OCI-LY7 (cell line): ENCODE results near the gene COL16A1. TPM values are rescaled to one million over a fixed set of nuclear protein-coding genes. Genes with fewer than 3 reads are reported as not detected.

Experiments used
- BruUV-seq: library from RNA; stranded (reverse); fragments of 400-500 nt; replicated peaks from 2 replicates; lab custom pipeline; 2021; lab: Mats Ljungman, UMichigan
- CTCF ChIA-PET: fragments of 300-600 bp; sonication (Branson Sonifier 250); formaldehyde crosslinking; loops from one replicate; lab custom pipeline; 2022; ENCODE audit warnings: antibody characterized with exemption; ENCODE audit not compliant: unreplicated experiment; lab: Charles Lee
- POLR2A ChIA-PET: fragments of 300-600 bp; sonication (Branson Sonifier 250); formaldehyde crosslinking; loops from one replicate; lab custom pipeline; 2022; ENCODE audit warnings: antibody characterized with exemption; lab: Charles Lee
- DNase-seq: peaks from one replicate; pipeline ENCODE4 v3.0.0-alpha.2; 2015; ENCODE audit warnings: low spot score
- H2AFZ ChIP-seq: fragments of 200-600 bp; sonication (generic), shearing (Covaris generic); 2 replicates; pipeline ENCODE4 v1.6.1; 2014; ENCODE audit warnings: mild to moderate bottlenecking, antibody characterized with exemption, low read length, moderate library complexity
- H3K27ac ChIP-seq: fragments of 200-600 bp; sonication (generic); 2 replicates; pipeline ENCODE4 v1.5.1; 2014; ENCODE audit warnings: mixed run types, low read depth, mild to moderate bottlenecking, moderate library complexity, low read length, inconsistent platforms; ENCODE audit not compliant: poor library complexity, severe bottlenecking
- H3K36me3 ChIP-seq: fragments of 200-600 bp; sonication (generic); 2 replicates; pipeline ENCODE4 v1.6.1; 2014; ENCODE audit warnings: mild to moderate bottlenecking, antibody characterized with exemption, low read length, moderate library complexity, mixed read lengths; ENCODE audit not compliant: insufficient read depth
- H3K4me1 ChIP-seq: fragments of 200-600 bp; sonication (generic); 2 replicates; pipeline ENCODE4 v1.5.1; 2014; ENCODE audit warnings: mild to moderate bottlenecking, low read length; ENCODE audit not compliant: insufficient read depth, poor library complexity, severe bottlenecking
- H3K4me2 ChIP-seq: fragments of 200-600 bp; sonication (generic); 2 replicates; pipeline ENCODE4 v1.6.1; 2014; ENCODE audit warnings: mild to moderate bottlenecking, low read length
- H3K4me3 ChIP-seq: fragments of 200-600 bp; sonication (generic); 2 replicates; pipeline ENCODE4 v1.5.1; 2014; ENCODE audit warnings: mild to moderate bottlenecking, low read depth, low read length; ENCODE audit not compliant: poor library complexity, severe bottlenecking
- H3K79me2 ChIP-seq: fragments of 200-600 bp; sonication (generic); 2 replicates; pipeline ENCODE4 v1.6.1; 2016; ENCODE audit warnings: low read depth, mild to moderate bottlenecking, low read length, moderate library complexity, mixed read lengths; ENCODE audit not compliant: insufficient read depth
- H3K9me2 ChIP-seq: fragments of 200-600 bp; sonication (generic); 2 replicates; pipeline ENCODE4 v1.6.1; 2016; ENCODE audit warnings: mild to moderate bottlenecking, low read length, mixed read lengths; ENCODE audit not compliant: insufficient read depth
- H3K9me3 ChIP-seq: fragments of 200-600 bp; sonication (generic); 2 replicates; pipeline ENCODE4 v1.6.1; 2014; ENCODE audit warnings: mild to moderate bottlenecking, mixed run types, low read length, mixed read lengths
- H4K20me1 ChIP-seq: fragments of 200-600 bp; sonication (generic); 2 replicates; pipeline ENCODE4 v1.6.1; 2014; ENCODE audit warnings: mild to moderate bottlenecking, antibody characterized with exemption, low read length, moderate library complexity, mixed read lengths; ENCODE audit not compliant: insufficient read depth
- EZH2phosphoT487 ChIP-seq: fragments of 200-600 bp; sonication (generic); IDR thresholded peaks from 2 replicates; pipeline ENCODE4 v1.6.1; 2018; ENCODE audit warnings: low read depth, borderline replicate concordance, mild to moderate bottlenecking, mixed run types, antibody characterized with exemption, low read length, moderate library complexity, mixed read lengths
- intact Hi-C: fragments of 100-400 bp; cut with micrococcal nuclease; formaldehyde crosslinking; loops from one replicate; pipeline ENCODE4 v1.10.0; 2022; ENCODE audit not compliant: unreplicated experiment
- total RNA-seq, 2 experiments: library from RNA; depleted of rRNA in 1 of 2; stranded (reverse); fragments of >200 nt in 1 of 2; shearing (Covaris generic) in 1 of 2; gene quantifications; 2 replicates each; pipeline ENCODE4 v1.2.3, GENCODE V29; 2014 to 2022
- TF ChIP-seq, protein P1 (sequence below): fragments of 200-600 bp; sonication (generic); conservative IDR thresholded peaks from 2 replicates; pipeline ENCODE4 v1.5.1; 2014; ENCODE audit warnings: mild to moderate bottlenecking, antibody characterized with exemption, low read length, moderate library complexity, mixed read lengths

Gene COL16A1
- total RNA-seq, 2 experiments from 2014 or later = not detected

- H3K4me2 ChIP-seq = no peak overlapping the region
- no peak overlapping the region for H2AFZ ChIP-seq
- H3K9me2 ChIP-seq = no peaks in the 10 kb centered on the region
- peaks cover 3% of the 10 kb centered on the region; the same call in 1 of the 2 replicates for H3K36me3 ChIP-seq
- no TSS peak for BruUV-seq
- H3K9me3 ChIP-seq = no peaks in the 10 kb centered on the region
- TF ChIP-seq, protein P1, sequence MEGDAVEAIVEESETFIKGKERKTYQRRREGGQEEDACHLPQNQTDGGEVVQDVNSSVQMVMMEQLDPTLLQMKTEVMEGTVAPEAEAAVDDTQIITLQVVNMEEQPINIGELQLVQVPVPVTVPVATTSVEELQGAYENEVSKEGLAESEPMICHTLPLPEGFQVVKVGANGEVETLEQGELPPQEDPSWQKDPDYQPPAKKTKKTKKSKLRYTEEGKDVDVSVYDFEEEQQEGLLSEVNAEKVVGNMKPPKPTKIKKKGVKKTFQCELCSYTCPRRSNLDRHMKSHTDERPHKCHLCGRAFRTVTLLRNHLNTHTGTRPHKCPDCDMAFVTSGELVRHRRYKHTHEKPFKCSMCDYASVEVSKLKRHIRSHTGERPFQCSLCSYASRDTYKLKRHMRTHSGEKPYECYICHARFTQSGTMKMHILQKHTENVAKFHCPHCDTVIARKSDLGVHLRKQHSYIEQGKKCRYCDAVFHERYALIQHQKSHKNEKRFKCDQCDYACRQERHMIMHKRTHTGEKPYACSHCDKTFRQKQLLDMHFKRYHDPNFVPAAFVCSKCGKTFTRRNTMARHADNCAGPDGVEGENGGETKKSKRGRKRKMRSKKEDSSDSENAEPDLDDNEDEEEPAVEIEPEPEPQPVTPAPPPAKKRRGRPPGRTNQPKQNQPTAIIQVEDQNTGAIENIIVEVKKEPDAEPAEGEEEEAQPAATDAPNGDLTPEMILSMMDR = no peak
- TF ChIP-seq EZH2phosphoT487 = no peak
- ChIA-PET POLR2A (interaction anchor here (0.7 kb wide), 1 partner anchor 9 kb away, joined by 3 read pairs; no protein-coding TSS in a partner anchor), CTCF (no interaction called here)
- intact Hi-C loops = no loop called here
- no peak for DNase-seq
- H3K27ac ChIP-seq = no peak overlapping the region
- H4K20me1 ChIP-seq = peaks cover 7% of the 10 kb centered on the region; the same call in 1 of the 2 replicates
- H3K4me3 ChIP-seq = no peak overlapping the region
- H3K4me1 ChIP-seq = peaks cover 15% of the 10 kb centered on the region
- peaks cover 20% of the 10 kb centered on the region; the same call in 1 of the 2 replicates for H3K79me2 ChIP-seq
These were observed 62.9 kb downstream of the COL16A1 start for GRCh38 chr1:31640964-31641363.

GRCh38 chr1:31640179-31640578 is 63.6 kb downstream of the COL16A1 start:
- Histone ChIP-seq H3K4me1 (peaks cover 9% of the 10 kb centered on the region), H3K9me2 (no peaks in the 10 kb centered on the region), H3K4me3 (no peak overlapping the region), H3K79me2 (peaks cover 20% of the 10 kb centered on the region; the same call in 1 of the 2 replicates), H3K9me3 (no peaks in the 10 kb centered on the region), H3K27ac (no peak overlapping the region), H3K4me2 (no peak overlapping the region), H4K20me1 (peaks cover 7% of the 10 kb centered on the region; the same call in 1 of the 2 replicates), H3K36me3 (peaks cover 4% of the 10 kb centered on the region; the same call in 1 of the 2 replicates), H2AFZ (no peak overlapping the region)
- BruUV-seq = no TSS peak
- ChIA-PET POLR2A (interaction anchor here (0.6 kb wide), 1 partner anchor 574 kb away, joined by 3 read pairs; no protein-coding TSS in a partner anchor), CTCF (no interaction called here)
- no peak for DNase-seq
- intact Hi-C loops = no loop called here
- TF ChIP-seq, protein P1 = 0 out of 2 replicates have a peak, but pooled peaks have one; percentile 21
- TF ChIP-seq EZH2phosphoT487 = no peak

DNA sequence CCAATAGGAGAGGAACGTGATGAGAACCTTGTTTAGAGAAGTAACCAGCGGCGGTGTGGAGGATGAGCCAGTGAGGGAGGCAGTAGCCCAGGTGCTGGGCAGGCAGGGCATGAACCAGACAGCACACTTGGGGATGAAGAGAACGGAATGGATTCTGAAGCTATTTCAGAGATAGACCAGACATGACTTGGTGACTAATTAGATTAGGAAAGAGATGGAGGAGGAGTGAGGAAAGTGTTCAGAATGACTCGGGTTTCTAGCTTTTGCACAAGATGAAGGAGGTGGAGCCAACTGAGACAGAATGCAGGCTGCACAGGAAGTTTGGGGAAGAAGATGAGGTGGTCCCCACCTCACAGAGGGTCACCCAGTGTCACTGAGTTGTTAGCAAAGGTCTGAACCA is 64.3 kb downstream of the COL16A1 start:
- no peak overlapping the region for H2AFZ ChIP-seq
- intact Hi-C loops = no loop called here
- no peak overlapping the region for H3K4me2 ChIP-seq
- H4K20me1 ChIP-seq = peaks cover 7% of the 10 kb centered on the region; the same call in 1 of the 2 replicates
- ChIA-PET CTCF (no interaction called here), POLR2A (no interaction called here)
- no peak overlapping the region for H3K4me3 ChIP-seq
- peaks cover 20% of the 10 kb centered on the region; the same call in 1 of the 2 replicates for H3K79me2 ChIP-seq
- DNase-seq = no peak
- H3K9me2 ChIP-seq = no peaks in the 10 kb centered on the region
- H3K36me3 ChIP-seq = peaks cover 11% of the 10 kb centered on the region; the same call in 1 of the 2 replicates
- no TSS peak for BruUV-seq
- H3K4me1 ChIP-seq = peaks cover 9% of the 10 kb centered on the region
- no peaks in the 10 kb centered on the region for H3K9me3 ChIP-seq
- no peak overlapping the region for H3K27ac ChIP-seq
- TF ChIP-seq, protein P1 = no peak
- TF ChIP-seq EZH2phosphoT487 = no peak
